ENCODE data around the gene ADAMTSL4. TPM values are rescaled to one million over a fixed set of nuclear protein-coding genes. Genes with fewer than 3 reads are reported as not detected.
"Not testable (repeated sequence)": the region's sequence is repeated elsewhere in the genome, so short reads cannot be mapped to it uniquely, and the experiment has no call there.

The ADAMTSL4 gene
- total RNA-seq, 1 donor from 2014 or later = 38.5 TPM

- DNase-seq (ENCODE audit: low spot score) (no peak), ATAC-seq (no peak)
Observed at GRCh38 chr1:150579945-150580642, 30.9 kb downstream of the ADAMTSL4 start.

- not testable (repeated sequence) for DNase-seq (ENCODE audit: low spot score)
Observed at GRCh38 chr1:150580966-150581365, 31.8 kb downstream of the ADAMTSL4 start.

DNA sequence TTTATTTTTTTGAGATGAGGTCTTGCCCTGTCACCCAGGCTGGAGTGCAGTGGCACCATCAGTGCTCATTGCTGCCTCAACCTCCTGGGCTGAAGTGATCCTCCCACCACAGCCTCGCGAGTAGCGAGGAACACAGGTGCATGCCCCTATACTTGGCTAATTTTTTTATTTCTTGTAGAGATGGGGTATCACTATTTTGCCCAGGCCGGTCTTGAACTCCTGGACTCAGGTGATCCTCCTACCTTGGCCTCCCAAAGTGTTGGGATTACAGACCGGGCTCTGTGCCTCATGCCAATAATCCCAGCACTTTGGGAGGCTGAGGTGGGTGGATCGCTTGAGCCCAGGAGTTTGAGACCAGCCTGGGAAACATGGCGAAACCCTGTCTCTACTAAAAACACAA, 32.2 kb downstream of the ADAMTSL4 start:
- DNase-seq (ENCODE audit: low spot score) = not testable (repeated sequence)

More at GRCh38 chr1:150580966-150581365, 31.8 kb downstream of the ADAMTSL4 start:
- not testable (repeated sequence) for ATAC-seq

GRCh38 chr1:150581962-150582361, 32.8 kb downstream of the ADAMTSL4 start:
- not testable (repeated sequence) for ATAC-seq; DNase-seq (ENCODE audit: low spot score)

More for the DNA sequence above, 32.2 kb downstream of the ADAMTSL4 start:
- not testable (repeated sequence) for ATAC-seq

DNA sequence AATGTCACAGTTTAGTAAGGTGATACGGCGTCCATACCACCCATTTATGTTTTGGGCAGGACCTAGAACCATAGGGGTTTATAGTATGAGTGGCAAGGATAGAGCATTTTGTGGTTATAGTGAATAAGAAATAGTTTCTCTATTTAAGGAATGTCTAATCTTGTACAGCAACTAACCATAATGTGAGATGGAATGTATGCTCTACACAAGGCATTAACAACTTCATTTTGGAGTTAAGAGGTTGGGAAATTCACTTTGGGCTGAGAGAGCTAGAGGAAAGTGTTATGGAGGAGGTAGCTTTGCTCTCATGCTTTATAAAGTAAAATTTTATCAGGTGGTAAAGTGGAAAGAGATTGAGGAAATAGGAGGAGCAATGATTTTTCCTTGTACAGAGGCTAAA, 33.2 kb downstream of the ADAMTSL4 start:
- DNase-seq (ENCODE audit: low spot score) (no peak), ATAC-seq (no peak)

DNA sequence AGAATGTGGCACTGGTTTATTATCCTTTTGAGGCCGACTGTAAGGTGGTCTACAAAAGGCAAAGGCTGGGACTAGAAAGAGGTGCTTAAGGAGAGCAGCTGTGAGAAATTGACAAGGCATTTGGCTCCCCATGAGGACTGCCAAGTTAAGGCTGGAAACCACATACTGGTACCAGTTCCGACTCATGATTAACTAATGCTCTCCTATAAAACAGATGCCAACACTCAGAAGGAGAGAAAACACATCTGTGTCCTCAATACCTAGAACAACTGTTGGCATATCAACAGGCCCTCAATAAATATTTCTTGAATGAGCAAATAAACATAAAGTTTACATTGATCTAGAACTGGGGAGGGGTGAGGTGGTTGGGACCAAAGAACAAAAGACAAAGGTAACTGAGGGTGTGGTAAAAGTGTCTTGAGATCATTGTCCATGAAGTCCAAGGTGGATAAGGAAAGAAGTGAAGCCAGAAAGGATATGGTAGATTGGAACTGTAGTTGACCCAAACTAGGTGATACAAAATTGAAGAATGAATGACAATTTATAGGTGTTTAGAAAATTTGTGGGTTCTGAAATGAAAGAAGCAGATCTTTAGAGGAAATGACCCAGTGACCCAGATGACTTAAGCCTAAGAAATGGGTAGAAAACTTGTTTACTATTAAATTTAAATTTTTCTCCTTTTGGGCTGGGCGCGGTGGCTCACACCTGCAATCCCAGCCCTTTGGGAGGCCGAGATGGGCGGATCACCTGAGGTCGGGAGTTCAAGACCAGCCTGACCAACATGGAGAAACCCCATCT, 47.1 kb downstream of the ADAMTSL4 start:
- ATAC-seq (no peak), DNase-seq (ENCODE audit: low spot score) (no peak)

DNA sequence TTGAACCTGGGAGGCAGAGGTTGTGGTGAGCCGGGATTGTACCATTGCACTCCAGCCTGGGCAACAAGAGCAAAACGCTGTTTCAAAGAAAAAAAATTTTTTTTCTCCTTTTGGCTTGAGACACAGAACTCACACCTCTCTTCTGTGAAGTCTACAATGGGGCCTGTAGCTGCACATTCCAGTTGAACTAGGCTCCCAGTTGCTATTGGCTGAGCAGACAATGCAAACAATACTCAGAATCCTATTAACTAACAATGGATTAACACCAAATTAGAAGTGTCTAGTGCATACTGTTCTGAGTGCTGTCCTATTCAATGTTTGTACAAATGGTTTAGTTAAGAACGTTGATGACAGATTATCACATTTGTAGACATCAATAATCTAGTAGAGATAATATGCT, 47.8 kb downstream of the ADAMTSL4 start:
- DNase-seq (ENCODE audit: low spot score) = no peak
- no peak for ATAC-seq

DNA sequence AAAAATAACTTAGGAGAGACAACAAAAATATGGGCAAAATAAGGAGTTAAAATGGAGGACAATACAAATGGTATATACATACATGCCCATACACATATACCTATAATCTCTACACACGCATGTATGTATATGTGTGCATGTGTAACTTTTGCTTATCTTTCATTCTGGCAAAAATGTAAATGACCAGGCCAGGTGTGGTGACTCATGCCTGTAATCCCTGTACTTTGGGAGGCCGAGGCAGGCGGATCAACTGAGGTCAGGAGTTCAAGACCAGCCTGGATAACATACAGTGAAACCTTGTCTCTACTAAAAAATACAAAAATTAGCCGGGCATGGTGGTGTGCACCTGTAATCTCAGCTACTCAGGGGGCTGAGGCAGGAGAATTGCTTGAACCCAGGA, 49.1 kb downstream of the ADAMTSL4 start:
- DNase-seq (ENCODE audit: low spot score) = not testable (repeated sequence)

DNA sequence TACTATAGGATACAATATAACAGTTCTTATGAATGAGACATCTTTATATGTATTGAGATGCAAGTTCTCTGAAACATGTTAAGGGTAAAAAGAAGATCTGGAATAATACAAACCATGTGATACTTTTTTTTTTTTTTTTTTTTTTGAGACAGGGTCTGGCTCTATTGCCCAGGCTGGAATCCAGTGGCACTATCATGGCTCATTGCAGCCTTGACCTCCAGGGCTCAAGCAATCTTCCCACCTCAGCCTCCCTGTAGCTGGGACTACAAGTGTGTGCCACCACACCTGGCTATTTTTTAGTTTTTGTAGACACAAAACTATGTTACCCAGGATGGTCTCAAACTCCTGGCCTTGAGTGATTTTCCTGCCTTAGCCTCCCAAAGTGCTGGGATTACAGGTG, 52.3 kb downstream of the ADAMTSL4 start:
- ATAC-seq (no peak), DNase-seq (ENCODE audit: low spot score) (no peak)

More for the DNA sequence above, 49.1 kb downstream of the ADAMTSL4 start:
- ATAC-seq = not testable (repeated sequence)

- not testable (repeated sequence) for ATAC-seq; DNase-seq (ENCODE audit: low spot score)
Observed at GRCh38 chr1:150602372-150602771, 53.2 kb downstream of the ADAMTSL4 start.

- ATAC-seq (no peak), DNase-seq (ENCODE audit: low spot score) (no peak)
Observed at GRCh38 chr1:150603711-150604110, 54.5 kb downstream of the ADAMTSL4 start.

GRCh38 chr1:150604226-150604588, 55.0 kb downstream of the ADAMTSL4 start:
- no peak for DNase-seq (ENCODE audit: low spot score)
- no peak for ATAC-seq

GRCh38 chr1:150605451-150605731, 56.2 kb downstream of the ADAMTSL4 start:
- ATAC-seq; DNase-seq (ENCODE audit: low spot score): not testable (repeated sequence)

DNA sequence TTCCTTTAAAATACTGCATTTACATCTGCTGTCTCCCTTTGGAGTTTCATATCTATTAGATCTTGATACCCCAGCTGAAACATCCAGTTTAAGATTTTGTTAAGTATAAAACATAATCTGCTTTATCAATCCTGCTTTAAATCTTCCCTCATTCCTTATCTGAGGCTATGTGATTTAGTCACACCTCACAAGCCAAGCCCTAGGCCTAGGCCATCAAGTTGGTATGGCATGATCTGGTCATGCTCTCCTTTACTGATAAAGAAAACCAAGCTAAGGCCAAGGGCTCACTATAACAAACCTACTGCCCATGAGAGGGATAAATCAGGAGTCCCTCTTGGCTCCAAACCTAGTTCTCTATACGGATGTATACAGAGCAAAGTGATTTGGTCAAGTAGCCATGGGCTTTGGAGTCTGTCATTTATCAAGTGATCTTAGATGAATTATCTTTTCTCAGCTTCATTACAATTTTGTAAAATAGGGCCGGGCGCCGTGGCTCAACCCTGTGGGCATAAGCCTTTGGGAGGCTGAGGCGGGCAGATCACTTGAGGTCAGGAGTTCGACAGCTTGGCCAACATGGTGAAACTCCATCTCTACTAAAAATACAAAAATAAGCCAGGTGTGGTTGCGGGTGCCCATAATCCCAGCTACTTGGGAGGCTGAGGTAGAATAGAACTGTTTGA, 57.4 kb downstream of the ADAMTSL4 start:
- ATAC-seq (no peak), DNase-seq (ENCODE audit: low spot score) (no peak)

- DNase-seq (ENCODE audit: low spot score) = no peak
- ATAC-seq = no peak
Observed at GRCh38 chr1:150609732-150610131, 60.5 kb downstream of the ADAMTSL4 start.

Other genes starting within 250 kb of the ADAMTSL4 start
- gene PRPF3, start 227.9 kb upstream of the ADAMTSL4 start, total RNA-seq = 21.3 TPM
- 12.8 TPM for gene RPRD2, start 185.3 kb upstream of the ADAMTSL4 start, total RNA-seq
- 22.7 TPM for gene TARS2, start 62.0 kb upstream of the ADAMTSL4 start, total RNA-seq
- 15.3 TPM for gene ECM1, start 41.3 kb upstream of the ADAMTSL4 start, total RNA-seq
- 0.35 TPM for gene FALEC, start 33.7 kb upstream of the ADAMTSL4 start, total RNA-seq
- gene MCL1, start 30.2 kb downstream of the ADAMTSL4 start, total RNA-seq = 103 TPM
- 63.4 TPM for gene ENSA, start 80.2 kb downstream of the ADAMTSL4 start, total RNA-seq
- 10.2 TPM for gene GOLPH3L, start 147.7 kb downstream of the ADAMTSL4 start, total RNA-seq
- gene HORMAD1, start 171.5 kb downstream of the ADAMTSL4 start, total RNA-seq = 0.13 TPM
- 25.1 TPM for gene CTSS, start 216.4 kb downstream of the ADAMTSL4 start, total RNA-seq

All from left lobe of liver (tissue), 2 donors.